Thoracic aorta (tissue), 2 donors: ENCODE data around the gene ZNF440. TPM values are rescaled to one million over a fixed set of nuclear protein-coding genes. Genes with fewer than 3 reads are reported as not detected.
"Not testable (repeated sequence)": the region's sequence is repeated elsewhere in the genome, so short reads cannot be mapped to it uniquely, and the experiment has no call there.

Experiments
- ATAC-seq: fragments of 150-250 bp; one replicate; pipeline ENCODE4 v1.8.0; 2017; ENCODE audit warnings: low read depth; ENCODE audit not compliant: insufficient number of reproducible peaks, low FRiP score
- DNase-seq: peaks from one replicate; pipeline ENCODE4 v3.0.0-alpha.2; 2020; ENCODE audit warnings: low spot score
- H3K27ac ChIP-seq, 2 donors: fragments of 200-600 bp; sonication (generic); 1 replicate in 1 of 2; 2 replicates in 1 of 2; pipeline ENCODE4 v1.5.1; 2016; ENCODE audit warnings: mild to moderate bottlenecking in 2 of 2, moderate library complexity in 2 of 2
- H3K27me3 ChIP-seq: fragments of 200-600 bp; sonication (generic); replicated peaks from 2 replicates; pipeline ENCODE4 v1.6.0; 2016; ENCODE audit warnings: mild to moderate bottlenecking; ENCODE audit not compliant: insufficient read depth
- H3K36me3 ChIP-seq: fragments of 200-600 bp; sonication (generic); one replicate; pipeline ENCODE4 v1.5.1; 2016
- H3K4me1 ChIP-seq, 2 donors: fragments of 200-600 bp; sonication (generic); 1 replicate in 1 of 2; 2 replicates in 1 of 2; pipeline versions ENCODE4 v1.5.1 to v1.6.0; 2016; ENCODE audit warnings: low read depth in 2 of 2, mild to moderate bottlenecking in 1 of 2; ENCODE audit not compliant: control insufficient read depth in 1 of 2
- H3K4me3 ChIP-seq: fragments of 200-600 bp; sonication (generic); 2 replicates; pipeline ENCODE4 v1.5.1; 2016; ENCODE audit warnings: mild to moderate bottlenecking
- H3K9me3 ChIP-seq: fragments of 200-600 bp; sonication (generic); 2 replicates; pipeline ENCODE4 v1.5.1; 2016
- CTCF ChIP-seq: fragments of 200-600 bp; sonication (generic); IDR thresholded peaks from one replicate; pipeline ENCODE4 v1.5.1; 2019; ENCODE audit warnings: antibody characterized with exemption
- total RNA-seq, 2 donors: library from RNA; depleted of rRNA; stranded (reverse); fragments of >200 nt; gene quantifications; one replicate each; pipeline versions ENCODE4 v1.1.0 to v1.2.3, GENCODE V29; 2016

Gene ZNF440
- total RNA-seq, 2 donors from 2014 or later = 7.3 to 23.5 TPM

GRCh38 chr19:11813703-11814028, 407 bp upstream of the ZNF440 start:
- Histone ChIP-seq H3K36me3 (no peaks in the 10 kb centered on the region), H3K4me1 (peaks cover 0 to 17% of the 10 kb centered on the region in 2 donors), H3K9me3 (no peaks in the 10 kb centered on the region), H3K27me3 (no peaks in the 10 kb centered on the region), H3K27ac (peak overlapping the region; percentile 49 to 86), H3K4me3 (peak overlapping the region; percentile 91)
- TF ChIP-seq CTCF = no peak
- DNase-seq = no peak
- peak; percentile 43 for ATAC-seq

- Histone ChIP-seq H3K36me3 (no peaks in the 10 kb centered on the region), H3K4me3 (peak overlapping the region; percentile 91), H3K9me3 (no peaks in the 10 kb centered on the region), H3K27ac (peak overlapping the region; percentile 86 to 93), H3K4me1 (peaks cover 0 to 17% of the 10 kb centered on the region in 2 donors), H3K27me3 (no peaks in the 10 kb centered on the region)
- ATAC-seq = no peak
- DNase-seq = no peak
- no peak for TF ChIP-seq CTCF
Measured at GRCh38 chr19:11814700-11815035, 595 bp downstream of the ZNF440 start.

- DNase-seq = no peak
- Histone ChIP-seq H3K27me3 (no peaks in the 10 kb centered on the region), H3K36me3 (peaks cover 5% of the 10 kb centered on the region), H3K9me3 (peaks cover 15% of the 10 kb centered on the region), H3K4me1 (no peaks in the 10 kb centered on the region), H3K4me3 (no peak overlapping the region), H3K27ac (no peak overlapping the region)
- no peak for TF ChIP-seq CTCF
- ATAC-seq = no peak
Measured at GRCh38 chr19:11821474-11822109, 7.5 kb downstream of the ZNF440 start.

GRCh38 chr19:11828957-11829876, 15.1 kb downstream of the ZNF440 start:
- H3K27me3 ChIP-seq, H3K27ac ChIP-seq, ATAC-seq, H3K4me1 ChIP-seq, DNase-seq, H3K4me3 ChIP-seq: not testable (repeated sequence)
- H3K36me3 ChIP-seq = peaks cover 51% of the 10 kb centered on the region
- H3K9me3 ChIP-seq = peaks cover 69% of the 10 kb centered on the region

- H3K4me3 ChIP-seq = peak overlapping the region; percentile 7
- DNase-seq (no peak), ATAC-seq (no peak)
- H3K4me1 ChIP-seq = no peaks in the 10 kb centered on the region
- peaks cover 47% of the 10 kb centered on the region for H3K36me3 ChIP-seq
- H3K9me3 ChIP-seq = peaks cover 62% of the 10 kb centered on the region
- H3K27ac ChIP-seq = no peak overlapping the region
- H3K27me3 ChIP-seq = no peaks in the 10 kb centered on the region
- no peak for TF ChIP-seq CTCF
Measured at GRCh38 chr19:11832253-11832912, 18.3 kb downstream of the ZNF440 start.
